HG03457 (cell line): ENCODE results near the gene PRKAB1.
"Not testable (repeated sequence)": the region's sequence is repeated elsewhere in the genome, so short reads cannot be mapped to it uniquely, and the experiment has no call there.

Experiments used
- ATAC-seq: cut with Tn5 transposase; IDR thresholded peaks from one replicate; pipeline ENCODE4 v1.9.1; 2021; ENCODE audit warnings: moderate number of reproducible peaks; ENCODE audit not compliant: unreplicated experiment

Gene PRKAB1

DNA sequence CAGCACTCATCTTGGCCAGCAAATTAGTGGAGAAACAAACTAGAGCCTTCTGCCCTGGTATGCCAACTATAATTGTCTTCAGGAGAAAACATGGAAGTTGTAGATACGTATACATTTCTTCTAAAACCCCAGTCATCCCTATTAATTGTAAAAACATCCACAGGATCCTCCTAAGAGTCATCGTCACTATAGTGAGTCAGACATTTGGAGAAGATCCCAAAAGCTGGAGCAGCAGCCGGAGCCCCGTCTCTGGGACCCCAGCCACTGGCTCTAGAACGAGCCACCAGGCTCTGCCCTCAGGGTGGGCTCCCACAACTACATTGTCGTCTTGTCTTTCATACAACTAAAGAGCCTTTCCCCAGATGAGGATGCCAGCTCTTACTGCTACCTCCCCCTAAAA is 15.5 kb downstream of the PRKAB1 start:
- ATAC-seq: no peak

DNA sequence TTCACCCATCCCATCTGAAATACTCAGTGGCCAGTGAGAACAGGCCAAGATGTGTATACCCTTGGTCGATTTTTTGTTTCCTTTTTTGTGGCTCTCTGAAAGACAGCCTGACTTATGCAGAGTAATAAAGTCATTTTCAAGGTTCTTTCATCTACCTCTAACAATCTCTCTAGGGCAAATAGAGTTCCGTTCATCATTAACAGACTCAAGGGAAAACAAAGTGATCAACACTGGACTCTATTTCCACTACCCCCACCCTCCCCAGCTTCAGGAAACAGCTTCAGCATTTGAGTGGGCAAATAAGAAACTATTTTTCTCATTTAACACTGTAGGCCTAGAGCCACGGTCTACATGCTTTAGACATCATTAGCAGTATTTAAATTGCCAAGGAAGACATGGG is 15.9 kb downstream of the PRKAB1 start:
- no peak for ATAC-seq

DNA sequence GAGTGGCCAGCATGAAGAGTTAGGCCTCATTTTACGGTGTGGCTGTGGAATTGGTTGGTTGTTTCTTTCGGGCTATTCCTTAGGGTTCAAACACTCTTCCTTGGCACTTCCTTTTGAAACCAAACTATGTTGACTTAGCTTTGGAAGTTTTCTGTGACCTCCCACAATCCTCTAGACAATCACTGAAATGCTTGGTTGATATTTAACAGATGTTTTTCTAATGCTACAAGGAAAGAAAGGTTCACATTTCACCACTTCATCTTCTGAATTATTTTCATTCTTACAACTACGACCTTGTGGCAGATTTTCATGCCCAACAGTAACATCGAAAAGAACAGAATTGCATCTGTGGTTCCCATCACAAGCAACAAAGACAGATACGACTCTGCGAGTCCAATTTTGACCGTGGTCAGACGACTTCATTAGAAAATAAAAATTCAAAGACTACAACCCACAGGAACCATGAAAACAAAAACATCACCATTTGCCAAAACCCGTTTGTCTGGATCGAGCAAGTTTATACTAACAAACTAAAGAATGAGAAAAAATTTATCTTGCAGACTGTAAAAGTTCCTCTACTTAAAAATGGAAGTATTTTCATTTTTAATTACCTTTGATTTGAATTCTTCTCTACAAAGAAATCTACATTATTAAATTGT is 16.9 kb downstream of the PRKAB1 start:
- ATAC-seq: no peak

DNA sequence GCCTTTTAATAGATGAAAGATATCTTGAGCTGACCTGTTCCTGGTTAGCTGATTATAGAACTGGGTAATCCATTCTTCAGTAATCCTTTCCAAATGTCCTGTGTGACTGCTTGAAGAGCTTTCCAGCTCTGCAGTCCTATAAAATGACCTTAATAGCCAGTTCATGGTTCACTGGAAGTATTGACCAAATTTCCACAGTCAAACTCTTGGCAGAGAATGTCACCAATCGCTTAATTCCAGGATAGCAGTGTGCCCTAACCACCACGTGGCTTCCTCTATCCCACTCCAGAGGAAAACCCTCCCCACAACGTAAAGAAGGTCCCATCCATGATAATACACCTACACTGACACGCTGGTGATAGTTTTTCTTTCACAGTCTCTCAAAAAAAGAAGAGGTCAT is 17.4 kb downstream of the PRKAB1 start:
- no peak for ATAC-seq

DNA sequence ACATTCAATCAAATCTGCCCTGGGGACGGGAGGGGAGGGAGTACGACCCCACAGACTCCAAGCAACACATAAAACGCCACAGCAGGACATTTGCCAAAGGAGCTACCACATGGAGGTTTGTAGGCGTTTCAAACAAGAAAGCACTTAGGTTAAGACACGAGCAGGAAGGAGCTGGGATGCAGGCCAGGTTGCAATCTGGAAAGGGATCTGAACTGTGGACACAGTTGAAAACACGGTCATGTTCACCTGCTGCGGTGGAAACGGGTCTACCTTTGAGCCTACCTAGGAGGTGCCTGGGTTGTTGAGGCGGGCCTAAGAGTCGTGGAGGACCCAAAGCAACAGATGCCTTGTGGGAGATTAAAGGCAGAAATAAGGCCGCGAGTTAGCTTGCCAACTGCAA is 18.4 kb downstream of the PRKAB1 start:
- ATAC-seq: no peak

DNA sequence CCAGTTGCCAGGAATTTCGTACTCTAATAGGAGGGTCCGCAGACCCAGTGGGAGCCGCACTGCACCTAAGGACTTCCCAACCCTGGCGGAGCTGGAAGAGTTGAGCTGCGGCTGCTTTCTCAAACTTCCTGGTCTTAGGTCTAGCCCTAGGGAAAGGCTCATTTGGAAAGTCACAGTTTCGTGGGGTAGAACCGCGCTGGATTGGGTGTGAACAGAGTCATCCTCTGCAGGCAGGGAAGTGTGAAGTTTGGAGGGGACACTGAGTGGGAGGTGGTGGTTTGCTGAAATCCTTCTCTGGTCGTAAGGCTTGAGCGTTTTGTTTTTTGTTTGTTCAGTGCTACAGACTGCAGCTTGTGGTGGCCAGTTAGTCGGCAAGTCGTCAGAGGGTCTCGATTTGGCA is 18.8 kb downstream of the PRKAB1 start:
- no peak for ATAC-seq

DNA sequence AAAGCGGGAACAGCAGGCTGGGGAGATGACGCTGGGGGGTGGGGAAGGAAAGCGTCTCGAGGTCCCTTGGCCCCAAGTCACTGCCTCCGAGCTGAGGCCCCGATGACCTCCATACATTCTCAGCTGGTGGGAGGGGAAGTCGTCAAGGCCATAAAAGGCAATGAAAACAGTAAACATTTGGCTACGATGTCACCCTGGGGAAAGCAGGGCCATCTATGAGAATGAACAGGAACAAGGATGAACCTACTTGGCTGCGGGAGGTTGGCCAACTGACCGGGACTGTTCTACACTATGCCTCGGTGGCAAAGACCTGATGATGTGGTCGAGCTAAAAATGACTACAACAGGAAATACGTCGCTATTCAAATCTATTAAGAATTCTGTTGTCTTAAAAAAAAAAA is 19.5 kb downstream of the PRKAB1 start:
- ATAC-seq: no peak

DNA sequence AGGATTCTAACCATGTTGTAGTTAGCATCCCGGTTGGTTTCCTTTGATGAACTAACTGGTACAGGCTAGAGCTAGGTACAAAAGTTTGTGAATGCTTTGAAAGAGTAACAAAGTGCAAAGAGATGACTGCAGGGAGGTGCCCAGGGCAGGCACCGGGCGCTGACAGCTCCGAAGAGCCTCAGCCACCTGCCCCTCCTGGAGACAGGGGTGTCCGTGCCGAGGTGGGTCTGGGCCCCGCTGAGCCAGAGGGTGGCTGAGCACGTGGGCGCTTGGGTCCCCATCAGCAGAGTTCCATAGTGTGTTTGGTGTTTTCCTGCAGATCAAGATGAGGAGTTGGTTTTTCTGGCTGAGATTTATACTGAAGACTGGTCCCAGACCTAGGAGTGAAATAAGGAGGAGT is 19.9 kb downstream of the PRKAB1 start:
- no peak for ATAC-seq

DNA sequence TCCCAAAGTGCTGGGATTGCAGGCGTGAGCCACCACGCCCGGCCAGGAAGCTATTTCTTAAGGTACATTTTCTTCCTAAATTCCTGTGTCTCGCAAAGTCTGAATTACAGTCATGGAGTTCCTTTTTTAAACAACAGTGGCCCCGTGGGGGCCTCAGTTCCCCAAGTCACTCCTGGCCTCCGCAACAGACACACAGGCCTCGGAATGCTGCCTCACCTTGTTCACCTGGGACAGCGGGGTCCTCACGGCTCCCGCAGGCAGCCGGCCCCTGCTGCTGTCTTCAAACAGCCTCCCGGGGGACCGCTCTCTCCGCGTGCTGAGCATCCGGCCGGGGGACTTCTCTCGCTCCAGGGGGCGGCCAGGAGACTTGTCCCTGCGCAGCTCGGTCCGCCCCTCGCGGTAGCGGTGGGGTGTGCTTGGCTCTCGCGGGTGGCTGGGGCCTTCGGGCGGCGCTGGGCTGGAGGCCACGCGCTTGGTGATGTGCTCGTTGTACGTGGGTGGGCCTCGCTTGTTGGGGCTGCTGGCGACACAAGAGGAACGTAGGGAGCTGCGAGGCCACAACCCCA is 22.1 kb downstream of the PRKAB1 start:
- ATAC-seq: no peak

DNA sequence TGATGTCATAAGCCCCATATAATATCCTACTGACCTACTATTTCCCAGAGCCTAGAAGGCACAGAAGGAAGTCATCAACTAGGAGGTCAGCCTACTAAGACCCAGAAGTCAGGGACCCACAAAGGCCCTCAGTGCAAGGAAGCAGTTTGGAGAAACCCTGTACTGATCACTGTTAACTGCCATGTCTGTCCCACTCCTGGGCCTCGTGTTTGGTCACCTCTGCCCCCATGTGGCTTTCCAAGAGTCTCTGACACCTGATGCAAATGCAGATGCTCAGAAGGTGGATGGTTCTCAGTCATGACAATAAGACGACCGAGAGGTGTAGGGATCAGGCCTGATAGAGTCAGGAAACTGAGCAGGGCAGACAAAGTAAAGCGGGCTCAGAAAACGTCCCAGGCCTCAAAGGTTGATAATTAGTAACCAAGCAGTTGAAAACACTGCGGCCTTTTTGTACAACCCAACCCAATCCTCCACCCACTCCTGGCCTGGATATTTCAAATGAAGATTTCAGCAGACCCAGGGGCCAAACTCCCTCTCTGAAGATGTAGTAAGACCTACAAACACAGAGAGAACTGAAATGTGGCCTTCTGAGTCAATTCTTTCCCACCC is 23.4 kb downstream of the PRKAB1 start:
- no peak for ATAC-seq

DNA sequence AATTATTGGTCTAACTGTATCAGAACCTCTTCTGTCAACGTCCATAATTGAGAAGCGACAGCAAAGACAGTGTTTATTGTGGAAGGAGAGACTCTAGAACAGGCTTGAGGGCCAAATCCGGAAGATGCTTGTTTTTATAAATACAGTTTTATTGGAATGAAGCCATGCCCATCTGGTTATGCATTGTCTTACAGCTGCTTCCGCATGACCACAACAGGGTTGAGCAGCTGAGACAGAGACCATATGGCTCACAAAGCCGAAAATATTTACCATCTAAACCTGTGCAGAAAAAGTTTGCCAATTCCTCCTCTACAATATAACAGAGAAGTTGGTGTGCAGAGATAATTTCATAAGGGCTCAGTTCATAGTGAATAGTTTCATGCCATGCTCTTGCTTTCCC is 24.5 kb downstream of the PRKAB1 start:
- ATAC-seq: no peak

DNA sequence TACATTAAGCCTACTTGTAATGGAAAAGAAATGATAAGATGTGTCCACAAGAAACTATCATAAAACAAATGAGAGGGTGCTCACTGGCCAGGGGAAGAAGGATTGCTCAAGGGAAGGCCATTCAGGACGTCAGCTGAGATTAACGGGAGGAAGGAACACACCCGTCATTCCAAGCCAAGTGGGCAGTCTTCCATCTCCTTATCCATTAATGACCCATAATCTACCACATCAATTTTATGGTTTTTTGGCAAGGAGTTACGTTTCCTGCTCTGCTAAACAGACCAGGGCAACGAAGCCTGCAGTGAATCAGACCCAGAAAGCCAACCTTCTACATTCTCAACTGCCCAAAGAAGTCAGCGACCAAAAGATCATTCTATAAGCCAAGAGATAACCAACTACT is 25.1 kb downstream of the PRKAB1 start:
- no peak for ATAC-seq

DNA sequence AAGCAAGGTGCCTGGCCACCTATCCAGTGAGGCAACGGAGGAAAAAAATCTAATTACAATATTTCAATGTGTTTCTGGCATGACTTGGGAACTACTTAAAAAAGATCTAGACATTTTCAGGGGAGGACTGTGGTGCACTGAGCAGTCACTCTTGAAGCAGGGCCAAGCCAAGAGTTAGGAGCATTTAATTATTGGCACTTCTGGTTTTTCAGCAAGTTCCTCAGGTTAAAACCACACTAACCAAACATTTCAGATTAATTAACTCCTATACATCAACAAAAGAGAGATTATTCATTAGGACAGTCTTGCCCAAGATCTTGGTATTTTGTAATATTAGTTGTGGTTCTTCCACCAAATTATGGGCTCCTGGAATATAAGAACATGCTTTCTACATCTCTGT is 25.6 kb downstream of the PRKAB1 start:
- ATAC-seq: no peak

DNA sequence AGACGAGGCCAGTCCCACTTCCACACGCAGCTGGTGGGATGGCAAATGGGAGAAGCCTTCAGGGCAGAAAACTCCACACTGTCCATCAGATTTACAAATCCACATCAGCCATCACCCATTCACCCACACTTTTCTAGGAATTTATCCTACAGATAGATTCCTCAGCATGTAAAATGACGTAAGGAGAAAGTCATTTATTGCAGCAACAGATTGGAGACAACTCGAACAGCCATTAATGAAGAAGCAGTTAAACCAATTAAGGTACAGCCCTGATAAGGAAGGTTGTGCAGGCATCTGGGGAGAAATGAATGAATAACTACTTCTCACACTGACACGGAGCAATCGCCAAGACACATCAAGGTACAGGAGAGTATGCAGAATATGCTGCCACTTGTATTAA is 26.2 kb downstream of the PRKAB1 start:
- ATAC-seq: no peak

DNA sequence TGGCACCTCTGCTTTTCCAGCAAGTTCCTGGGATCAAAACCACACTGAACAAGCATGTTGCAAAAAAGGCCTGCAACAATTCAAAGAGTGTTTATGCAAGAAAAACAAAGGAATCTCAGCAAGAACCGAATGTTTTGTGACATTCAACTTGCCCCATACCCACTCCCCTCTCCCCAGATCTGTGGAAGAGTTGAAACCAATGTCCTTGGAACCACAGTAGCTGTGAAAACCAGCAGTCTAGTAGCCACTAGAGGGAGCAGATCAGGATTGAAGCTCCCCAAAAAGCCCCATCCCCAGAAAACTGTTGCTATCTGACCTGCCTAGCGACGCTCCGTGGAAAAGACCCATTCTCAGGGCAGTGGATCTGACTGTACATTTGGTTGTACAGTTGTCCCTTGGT is 27.1 kb downstream of the PRKAB1 start:
- ATAC-seq: no peak

DNA sequence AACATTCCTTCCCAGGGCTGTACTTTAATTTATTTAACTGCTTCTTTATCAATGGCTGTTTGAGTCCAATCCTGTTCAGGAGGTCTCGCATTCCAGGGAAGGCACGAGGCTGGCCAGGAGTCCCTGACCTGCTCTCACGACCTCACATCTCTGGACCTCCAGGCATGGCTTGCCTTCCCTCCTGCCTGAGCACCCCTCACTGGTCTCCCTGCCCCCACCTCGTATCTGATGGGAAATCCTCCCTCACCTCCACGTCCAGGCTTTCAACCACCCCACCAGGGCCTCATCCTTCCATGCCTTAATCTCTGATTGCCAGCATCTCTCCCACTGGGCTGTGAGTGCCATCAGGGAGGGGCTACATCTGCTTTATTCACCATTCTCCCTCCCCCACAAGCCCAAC is 29.0 kb downstream of the PRKAB1 start:
- ATAC-seq: no peak

DNA sequence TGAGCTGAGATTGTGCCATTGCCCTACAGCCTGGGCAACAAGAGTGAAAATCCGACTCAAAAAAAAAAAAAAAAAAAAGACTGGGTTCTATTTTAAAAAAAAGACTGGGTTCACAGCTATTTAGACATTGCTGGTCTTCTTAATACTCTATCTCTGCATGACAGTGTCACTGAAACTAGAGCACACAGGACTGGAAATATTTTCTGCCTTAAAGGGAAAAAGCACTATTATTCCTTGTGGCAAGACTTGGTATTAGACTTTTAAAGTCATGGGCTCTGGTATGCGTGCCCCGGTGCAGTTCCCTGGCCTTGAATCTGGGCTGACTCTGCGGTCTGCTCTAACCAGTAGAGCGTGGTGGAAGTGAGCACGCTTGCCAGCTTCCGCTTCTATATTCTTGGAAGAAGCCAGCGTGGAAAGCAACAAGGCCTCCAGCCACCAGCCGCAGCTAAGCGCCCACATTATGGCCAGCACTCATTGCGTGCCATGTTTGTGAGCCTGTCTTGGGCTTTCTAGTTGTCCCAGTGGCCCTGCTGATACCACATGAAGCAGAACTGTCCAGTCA is 31.3 kb downstream of the PRKAB1 start:
- no peak for ATAC-seq

DNA sequence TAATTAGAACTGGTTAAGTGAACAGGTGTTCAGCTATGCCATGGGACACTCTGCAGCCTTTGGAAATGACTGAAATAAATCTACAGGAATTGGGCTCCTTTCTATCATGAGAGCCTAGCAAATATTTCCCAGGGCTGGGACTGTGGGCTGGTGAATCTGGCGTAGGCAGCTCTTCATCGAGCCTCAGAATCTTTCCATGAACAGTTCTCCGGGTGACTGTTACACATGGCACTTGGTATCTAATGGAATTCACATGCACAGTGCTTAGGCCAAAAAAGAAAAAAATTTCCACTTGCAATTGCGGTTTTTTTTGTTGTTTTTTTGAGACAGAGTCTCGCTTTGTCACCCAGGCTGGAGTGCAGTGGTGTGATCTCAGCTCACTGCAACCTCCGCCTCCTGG is 32.1 kb downstream of the PRKAB1 start:
- ATAC-seq: no peak

DNA sequence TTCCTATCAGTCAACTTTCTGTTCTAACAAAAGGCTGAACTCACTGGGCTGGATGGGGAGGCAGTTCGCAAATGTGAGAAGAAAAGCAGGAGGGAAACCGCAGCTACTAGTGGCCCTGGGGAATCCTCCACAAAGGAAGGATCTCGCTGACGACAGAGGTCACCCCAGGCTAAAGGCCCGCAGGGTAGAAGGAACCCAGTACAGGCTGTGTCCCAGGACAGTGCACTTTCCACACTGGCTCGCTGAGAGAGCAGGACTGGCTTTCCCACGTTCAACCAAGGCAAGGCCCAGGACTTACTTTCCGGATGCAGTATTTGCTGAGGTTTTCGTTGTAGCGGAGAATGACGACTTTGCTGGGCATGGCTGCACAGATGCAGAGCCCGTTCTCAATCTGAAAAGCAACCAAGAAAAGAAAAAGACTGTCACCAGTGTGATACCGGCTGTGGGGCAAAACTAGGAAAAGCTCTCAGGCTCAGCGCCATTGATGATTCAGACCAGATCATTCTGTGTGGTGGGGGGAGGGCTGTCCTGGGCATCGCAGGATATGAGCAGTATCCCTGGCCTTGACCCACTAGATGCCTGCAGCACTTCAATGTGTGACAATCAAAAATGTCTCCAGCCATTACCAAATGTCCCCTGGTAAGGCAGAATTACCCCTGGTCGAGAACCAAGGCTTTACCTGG is 36.3 kb downstream of the PRKAB1 start:
- ATAC-seq: no peak

DNA sequence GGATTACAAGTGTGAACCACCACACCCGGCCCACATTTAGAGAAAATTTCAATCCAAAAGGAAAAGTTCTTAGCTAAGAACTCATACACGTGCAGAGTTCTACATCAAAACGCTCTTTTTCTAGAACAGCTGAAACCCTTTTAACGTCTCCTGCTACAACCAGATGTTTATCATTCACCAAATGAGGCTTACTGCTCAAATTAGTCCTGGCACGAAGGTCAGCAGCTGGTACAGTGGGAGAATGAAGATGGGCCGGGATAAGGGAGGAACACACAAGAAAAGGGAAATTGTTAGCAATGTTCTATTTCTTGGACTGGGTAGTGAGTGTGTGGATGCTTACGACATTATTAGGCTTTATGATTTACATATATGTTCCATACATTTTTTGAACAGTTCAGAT is 37.2 kb downstream of the PRKAB1 start:
- ATAC-seq: no peak

DNA sequence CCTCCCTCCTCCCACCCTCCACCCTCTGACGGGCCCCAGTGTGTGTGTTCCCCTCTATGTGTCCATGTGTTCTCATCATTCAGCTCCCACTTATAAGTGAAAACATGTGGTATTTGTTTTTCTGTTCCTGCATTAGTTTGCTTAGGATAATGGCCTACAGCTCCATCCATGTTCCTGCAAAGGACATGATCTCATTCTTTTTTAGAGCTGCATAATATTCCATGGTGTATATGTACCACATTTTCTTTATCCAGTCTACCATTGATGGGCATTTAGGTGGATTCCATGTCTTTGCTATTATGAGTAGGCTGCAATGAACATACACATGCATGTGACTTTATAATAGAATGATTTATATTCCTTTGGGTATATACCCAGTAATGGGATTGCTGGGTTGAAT is 38.5 kb downstream of the PRKAB1 start:
- not testable (repeated sequence) for ATAC-seq

DNA sequence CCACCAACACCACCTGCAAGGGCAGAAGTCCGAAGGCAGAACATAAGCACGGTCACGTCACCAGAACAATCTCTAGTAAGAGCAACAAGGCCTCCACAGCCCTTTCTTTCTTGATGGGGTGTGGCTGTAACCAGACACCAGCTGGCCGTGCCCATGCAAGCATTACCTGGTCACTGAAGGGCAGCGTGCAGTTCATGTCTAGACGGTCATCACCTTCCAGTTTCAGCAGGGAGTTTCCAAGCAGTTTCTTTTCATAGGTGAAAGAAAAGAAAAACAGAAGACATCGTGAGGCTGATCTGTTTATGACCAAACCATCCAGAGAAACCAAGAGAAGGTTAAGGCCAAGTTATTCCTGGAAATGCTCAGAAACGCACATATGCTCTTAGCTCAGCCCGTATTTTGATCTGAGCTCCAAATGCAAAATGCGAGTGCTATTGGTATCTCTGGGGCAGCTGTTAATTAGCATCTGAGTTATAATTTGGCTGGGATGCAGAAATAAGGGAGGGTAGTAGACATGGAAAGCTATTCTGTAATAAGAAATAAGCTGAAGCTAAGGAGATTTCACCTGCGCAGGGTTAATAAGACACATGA is 42.5 kb downstream of the PRKAB1 start:
- no peak for ATAC-seq
